Right lobe of liver (tissue), 4 donors: ENCODE results near the gene DIP2C.

Experiments used
- CTCF ChIP-seq, 4 donors: fragments of 200-600 bp in 3 of 4; fragments of 450-650 bp in 1 of 4; IDR thresholded peaks; one replicate each; pipeline versions ENCODE4 v1.5.1 to v1.8.0; 2016 to 2022; ENCODE audit warnings: antibody characterized with exemption in 4 of 4, mild to moderate bottlenecking in 2 of 4
- POLR2A ChIP-seq: fragments of 450-650 bp; IDR thresholded peaks from one replicate; pipeline ENCODE4 v1.6.1; 2017; ENCODE audit warnings: antibody characterized with exemption, mild to moderate bottlenecking
- donor health status: DM: no; HTN: no; CAD: no.
- donor health status: DM: no; HTN: no; CAD: no.
- donor health status: DM: no; HTN: yes; CAD: no.

GRCh38 chr10:677038-677437, 12.4 kb downstream of the DIP2C start:
- TF ChIP-seq CTCF (IDR thresholded peaks at IDR 0.05) (no peak), POLR2A (no peak)
